Astrocyte of the hippocampus (primary cell): Measurements from ENCODE around the gene PRODH2.

Experiments used
- DNase-seq: peaks from one replicate; pipeline ENCODE4 v3.0.0; 2011; ENCODE audit warnings: low read depth, low spot score

The PRODH2 gene

GRCh38 chr19:35757749-35758608, 54.7 kb downstream of the PRODH2 start, which contains the start of gene PROSER3:
Gene PROSER3 (plus strand): TSS chr19:35758176. CDS start chr19:35758216, 40 bp downstream.
- DNase-seq = peak; percentile 100

GRCh38 chr19:35757231-35757748, 55.4 kb downstream of the PRODH2 start:
- peak; percentile 92 for DNase-seq

GRCh38 chr19:35756377-35757230, 56.0 kb downstream of the PRODH2 start, which contains the start of gene HSPB6:
Gene HSPB6 (minus strand): TSS chr19:35757029. CDS start chr19:35757008, 21 bp downstream.
- peak; percentile 81 for DNase-seq

- DNase-seq = peak; percentile 30
Observed at GRCh38 chr19:35755550-35756376, 56.9 kb downstream of the PRODH2 start.

- no peak for DNase-seq
Observed at GRCh38 chr19:35755131-35755549, 57.5 kb downstream of the PRODH2 start.

- DNase-seq = no peak
Observed at GRCh38 chr19:35754370-35755130, 58.1 kb downstream of the PRODH2 start.

- DNase-seq = no peak
Observed at GRCh38 chr19:35753634-35754369, 58.8 kb downstream of the PRODH2 start.

GRCh38 chr19:35752746-35753350, 59.8 kb downstream of the PRODH2 start:
- no peak for DNase-seq

GRCh38 chr19:35751839-35752745, 60.6 kb downstream of the PRODH2 start:
- no peak for DNase-seq

- DNase-seq = no peak
Observed at GRCh38 chr19:35750167-35750566, 62.5 kb downstream of the PRODH2 start.
